Natural killer cell (primary cell): ENCODE measurements around the gene GNG3. TPM values are rescaled to one million over a fixed set of nuclear protein-coding genes. Genes with fewer than 3 reads are reported as not detected.

Source experiments
- ATAC-seq, 3 donors: fragments of 150-1000 bp in 2 of 3; fragments of 200-7000 bp in 1 of 3; cut with Tn5 transposase; 1 replicate in 1 of 3; 2 replicates in 2 of 3; pipeline ENCODE4 v1.10.0; 2021; ENCODE audit warnings: mild to moderate bottlenecking in 2 of 3, moderate library complexity in 2 of 3
- DNase-seq, 2 donors: peaks; one replicate each; pipeline versions ENCODE4 v3.0.0 to v3.0.0-alpha.2; 2013 to 2021; ENCODE audit warnings: mixed read lengths in 1 of 2
- H3K27ac ChIP-seq: one replicate; pipeline ENCODE4 v1.5.1; 2013; ENCODE audit warnings: mild to moderate bottlenecking, low read length
- H3K27me3 ChIP-seq: one replicate; pipeline ENCODE4 v1.6.1; 2013; ENCODE audit warnings: low read length; ENCODE audit not compliant: control insufficient read depth, insufficient read depth
- H3K36me3 ChIP-seq: one replicate; pipeline ENCODE4 v1.6.1; 2013; ENCODE audit warnings: low read length; ENCODE audit not compliant: control insufficient read depth, insufficient read depth
- H3K4me1 ChIP-seq: one replicate; pipeline ENCODE4 v1.6.1; 2013; ENCODE audit warnings: low read length; ENCODE audit not compliant: control insufficient read depth, insufficient read depth
- H3K4me3 ChIP-seq: one replicate; pipeline ENCODE4 v1.5.1; 2013; ENCODE audit warnings: low read length
- H3K9me3 ChIP-seq: one replicate; pipeline ENCODE4 v1.6.1; 2013; ENCODE audit warnings: low read length; ENCODE audit not compliant: control insufficient read depth, insufficient read depth
- H3K27ac Mint-ChIP-seq, 2 donors: one replicate each; pipeline ENCODE4 v1.8.0; 2022; ENCODE audit warnings: mild to moderate bottlenecking in 2 of 2, mixed read lengths in 2 of 2, moderate library complexity in 1 of 2
- H3K27me3 Mint-ChIP-seq, 2 donors: one replicate each; pipeline ENCODE4 v1.8.0; 2022; ENCODE audit warnings: low read depth in 2 of 2, mixed read lengths in 2 of 2
- H3K36me3 Mint-ChIP-seq: one replicate; pipeline ENCODE4 v1.8.0; 2022; ENCODE audit warnings: mixed read lengths
- H3K4me1 Mint-ChIP-seq, 2 donors: one replicate each; pipeline ENCODE4 v1.8.0; 2022; ENCODE audit warnings: mixed read lengths in 2 of 2
- H3K4me3 Mint-ChIP-seq: one replicate; pipeline ENCODE4 v1.8.0; 2022; ENCODE audit warnings: mild to moderate bottlenecking, moderate library complexity, mixed read lengths
- H3K9me3 Mint-ChIP-seq, 2 donors: one replicate each; pipeline ENCODE4 v1.8.0; 2022; ENCODE audit warnings: mixed read lengths in 2 of 2
- CTCF ChIP-seq: fragments of 200-600 bp; IDR thresholded peaks from one replicate; pipeline ENCODE4 v1.8.0; 2022; ENCODE audit warnings: antibody characterized with exemption
- WGBS: methylation state at CpG from one replicate; pipeline ENCODE4 v1.1.7; 2013; ENCODE audit warnings: missing lambda C conversion rate; ENCODE audit not compliant: insufficient coverage; 5-methylcytosine and 5-hydroxymethylcytosine counted together
- intact Hi-C: fragments of 100-400 bp; cut with micrococcal nuclease; formaldehyde crosslinking; loops from one replicate; pipeline ENCODE4 v1.14.2; 2022
- total RNA-seq, 4 donors: library from RNA; stranded (reverse); fragments of 120-200 nt in 1 of 4; gene quantifications; one replicate each; pipeline versions ENCODE4 v1.2.3 to v1.2.4, GENCODE V29; 2013 to 2022

GNG3 gene
- total RNA-seq, 3 donors from 2014 or later (not counting 1 experiment from before 2014, with no cell fraction given): not detected

- Histone ChIP-seq H3K4me1 (peaks cover 22% of the 10 kb centered on the region), H3K9me3 (no peaks in the 10 kb centered on the region), H3K27ac (peak within 1 kb of the TSS; percentile 81), H3K36me3 (peaks cover 6% of the 10 kb centered on the region), H3K27me3 (no peaks in the 10 kb centered on the region), H3K4me3 (peak within 1 kb of the TSS; percentile 83)
- under 1% methylated on average over 47 of the region's 47 CpGs for WGBS
- DNase-seq (peak; percentile 93 to 99), ATAC-seq (peak; percentile 92 to 98 (median 94))
- peaks cover 9 to 10% of the 10 kb centered on the region in 2 donors for H3K4me1 Mint-ChIP-seq
- H3K27me3 Mint-ChIP-seq: no peaks in the 10 kb centered on the region
- no peaks in the 10 kb centered on the region for H3K9me3 Mint-ChIP-seq
- intact Hi-C loops: loop anchor here (1.0 to 2.0 kb wide), 4 partner anchors 7 to 45 kb away; partner anchors contain the start of genes HNRNPUL2, POLR2G and TMEM179B
- no peaks in the 10 kb centered on the region for H3K36me3 Mint-ChIP-seq
- TF ChIP-seq CTCF: no peak
- peak within 1 kb of the TSS; percentile 96 for H3K4me3 Mint-ChIP-seq
- H3K27ac Mint-ChIP-seq: peak within 1 kb of the TSS; percentile 91 to 96
Observed at GRCh38 chr11:62753736-62754603, 46.5 kb downstream of the GNG3 start, which contains the start of gene ZBTB3. Gene ZBTB3 (minus strand): TSS chr11:62754160. CDS start chr11:62753664, 496 bp downstream.

- Histone ChIP-seq H3K4me1 (peaks cover 22% of the 10 kb centered on the region), H3K9me3 (no peaks in the 10 kb centered on the region), H3K36me3 (peaks cover 6% of the 10 kb centered on the region), H3K27ac (no peak overlapping the region), H3K4me3 (no peak overlapping the region), H3K27me3 (no peaks in the 10 kb centered on the region)
- no peak for TF ChIP-seq CTCF
- intact Hi-C loops: loop anchor here (2.0 kb wide), 1 partner anchor 32 kb away; the partner anchor contains the start of gene TMEM179B
- WGBS: 93% methylated on average over 9 of the region's 10 CpGs
- H3K9me3 Mint-ChIP-seq: no peaks in the 10 kb centered on the region
- no peaks in the 10 kb centered on the region for H3K27me3 Mint-ChIP-seq
- H3K36me3 Mint-ChIP-seq: no peaks in the 10 kb centered on the region
- H3K4me3 Mint-ChIP-seq: peak overlapping the region; percentile 53
- no peak for DNase-seq
- peaks cover 7 to 9% of the 10 kb centered on the region in 2 donors for H3K4me1 Mint-ChIP-seq
- no peak overlapping the region for H3K27ac Mint-ChIP-seq
- ATAC-seq: no peak
Observed at GRCh38 chr11:62755086-62755615, 47.7 kb downstream of the GNG3 start.

- intact Hi-C loops: no loop called here
- Mint-ChIP-seq H3K27ac (no peak overlapping the region), H3K4me1 (peaks cover 23 to 25% of the 10 kb centered on the region in 2 donors), H3K9me3 (no peaks in the 10 kb centered on the region), H3K36me3 (no peaks in the 10 kb centered on the region), H3K4me3 (no peak overlapping the region), H3K27me3 (no peaks in the 10 kb centered on the region)
- ATAC-seq (no peak), DNase-seq (no peak)
- H3K36me3 ChIP-seq: no peaks in the 10 kb centered on the region
- no peaks in the 10 kb centered on the region for H3K27me3 ChIP-seq
- TF ChIP-seq CTCF: no peak
- no peak overlapping the region for H3K4me3 ChIP-seq
- 89% methylated on average over 5 of the region's 9 CpGs for WGBS
- no peaks in the 10 kb centered on the region for H3K9me3 ChIP-seq
- no peak overlapping the region for H3K27ac ChIP-seq
- H3K4me1 ChIP-seq: peaks cover 31% of the 10 kb centered on the region
Observed at GRCh38 chr11:62757846-62758788, 50.6 kb downstream of the GNG3 start.

Other genes with a start within 250 kb of the GNG3 start
- gene AHNAK, start 160.9 kb upstream of the GNG3 start, total RNA-seq: 100 to 1,000 TPM; 623 to 740 (median 677) TPM
- gene EEF1G, start 133.8 kb upstream of the GNG3 start, total RNA-seq: 100 to 1,000 TPM; 628 to 754 (median 714) TPM
- 10 to 100 TPM; 20.0 to 28.9 (median 26.2) TPM for gene TUT1, start 116.2 kb upstream of the GNG3 start, total RNA-seq
- gene MTA2, start 105.8 kb upstream of the GNG3 start, total RNA-seq: 100 to 1,000 TPM; 254 to 305 (median 259) TPM
- gene EML3, start 94.9 kb upstream of the GNG3 start, total RNA-seq: 100 to 1,000 TPM; 221 to 233 (median 232) TPM
- 1 to 10 TPM; 2.6 to 6.9 (median 3.9) TPM for gene ROM1, start 94.4 kb upstream of the GNG3 start, total RNA-seq
- 10 to 100 TPM; 64.9 to 80.3 (median 77.9) TPM for gene B3GAT3, start 85.7 kb upstream of the GNG3 start, total RNA-seq
- 100 to 1,000 TPM; 236 to 275 (median 246) TPM for gene GANAB, start 61.1 kb upstream of the GNG3 start, total RNA-seq
- 10 to 100 TPM; 13.9 to 20.3 (median 14.6) TPM for gene INTS5, start 54.4 kb upstream of the GNG3 start, total RNA-seq
- gene C11orf98, start 42.5 kb upstream of the GNG3 start, total RNA-seq: 10 to 100 TPM; 36.5 to 57.9 (median 39.1) TPM
- gene CSKMT, start 42.4 kb upstream of the GNG3 start, total RNA-seq: 10 to 100 TPM; 12.0 to 21.5 (median 13.7) TPM
- gene UQCC3, start 36.0 kb upstream of the GNG3 start, total RNA-seq: 1 to 10 TPM; 3.9 to 5.2 (median 4.0) TPM
- gene LBHD1, start 35.4 kb upstream of the GNG3 start, total RNA-seq: 10 to 100 TPM; 17.4 to 29.1 (median 20.4) TPM
- gene UBXN1, start 28.6 kb upstream of the GNG3 start, total RNA-seq: 100 to 1,000 TPM; 179 to 238 (median 238) TPM
- gene LRRN4CL, start 18.1 kb upstream of the GNG3 start, total RNA-seq: not detected
- 10 to 100 TPM; 19.7 to 22.0 (median 21.2) TPM for gene BSCL2, start 252 bp upstream of the GNG3 start, total RNA-seq
- gene HNRNPUL2, start 19.8 kb downstream of the GNG3 start, total RNA-seq: 10 to 100 TPM; 58.0 to 73.1 (median 69.3) TPM
- 10 to 100 TPM; 18.3 to 27.2 (median 23.2) TPM for gene TTC9C, start 20.8 kb downstream of the GNG3 start, total RNA-seq
- gene ZBTB3, start 46.5 kb downstream of the GNG3 start, total RNA-seq: 1 to 10 TPM; 5.4 to 9.6 (median 8.8) TPM
- 100 to 1,000 TPM; 110 to 120 (median 119) TPM for gene POLR2G, start 53.9 kb downstream of the GNG3 start, total RNA-seq
- 10 to 100 TPM; 18.4 to 20.3 (median 18.8) TPM for gene TAF6L, start 63.7 kb downstream of the GNG3 start, total RNA-seq
- 10 to 100 TPM; 33.7 to 41.1 (median 36.3) TPM for gene TMEM179B, start 79.7 kb downstream of the GNG3 start, total RNA-seq
- gene TMEM223, start 84.3 kb downstream of the GNG3 start, total RNA-seq: 10 to 100 TPM in 1 of 3 donors, 1 to 10 TPM in 2; 4.8 to 10.0 (median 5.0) TPM
- 100 to 1,000 TPM; 284 to 341 (median 319) TPM for gene NXF1, start 97.8 kb downstream of the GNG3 start, total RNA-seq
- 100 to 1,000 TPM; 138 to 171 (median 166) TPM for gene STX5, start 124.4 kb downstream of the GNG3 start, total RNA-seq
- gene TEX54, start 125.2 kb downstream of the GNG3 start, total RNA-seq: not detected
- 100 to 1,000 TPM; 151 to 173 (median 171) TPM for gene WDR74, start 131.9 kb downstream of the GNG3 start, total RNA-seq
- gene SLC3A2, start 173.2 kb downstream of the GNG3 start, total RNA-seq: 100 to 1,000 TPM; 200 to 235 (median 207) TPM
- not detected for gene CHRM1, start 213.7 kb downstream of the GNG3 start, total RNA-seq